ENCODE data around the gene EMCN. TPM values are rescaled to one million over a fixed set of nuclear protein-coding genes. Genes with fewer than 3 reads are reported as not detected.
"Not testable (repeated sequence)": the region's sequence is repeated elsewhere in the genome, so short reads cannot be mapped to it uniquely, and the experiment has no call there.

EMCN gene
- total RNA-seq, 6 donors from 2014 or later: 14.7 to 49.6 (median 36.4) TPM

DNA sequence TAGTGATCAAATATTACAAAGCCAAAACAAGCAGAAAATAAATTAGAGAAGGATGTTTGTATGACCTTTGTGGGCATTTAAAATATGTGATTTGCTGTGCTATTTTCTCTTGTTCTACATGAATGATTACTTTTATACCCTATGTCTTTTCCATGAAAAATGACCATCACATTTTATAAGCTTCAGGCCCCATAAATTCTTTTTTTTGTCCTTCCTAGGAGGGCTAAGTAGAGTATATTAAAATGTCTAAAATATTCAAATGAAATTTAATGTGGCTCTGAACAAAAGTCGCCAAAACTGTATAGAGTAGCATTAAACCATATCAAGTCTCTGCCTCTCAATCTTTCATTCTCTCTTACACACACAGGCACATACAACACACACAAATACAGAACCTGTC is 15.9 kb upstream of the EMCN start:
- WGBS, 2 donors: 90 to 95% methylated on average over 1 of the region's 1 CpG
- Histone ChIP-seq H3K36me3 (no peaks in the 10 kb centered on the region), H3K27me3 (no peaks in the 10 kb centered on the region), H3K4me1 (no peaks in the 10 kb centered on the region), H3K9me3 (peaks cover 0 to 5% (median 1%) of the 10 kb centered on the region in 4 donors), H3K27ac (no peak overlapping the region), H3K4me3 (no peak overlapping the region)
- TF ChIP-seq POLR2AphosphoS5 (IDR thresholded peaks at IDR 0.05) (no peak), POLR2A (IDR thresholded peaks at IDR 0.05) (no peak), EP300 (IDR thresholded peaks at IDR 0.05) (no peak)
- TF ChIP-seq, protein P1, sequence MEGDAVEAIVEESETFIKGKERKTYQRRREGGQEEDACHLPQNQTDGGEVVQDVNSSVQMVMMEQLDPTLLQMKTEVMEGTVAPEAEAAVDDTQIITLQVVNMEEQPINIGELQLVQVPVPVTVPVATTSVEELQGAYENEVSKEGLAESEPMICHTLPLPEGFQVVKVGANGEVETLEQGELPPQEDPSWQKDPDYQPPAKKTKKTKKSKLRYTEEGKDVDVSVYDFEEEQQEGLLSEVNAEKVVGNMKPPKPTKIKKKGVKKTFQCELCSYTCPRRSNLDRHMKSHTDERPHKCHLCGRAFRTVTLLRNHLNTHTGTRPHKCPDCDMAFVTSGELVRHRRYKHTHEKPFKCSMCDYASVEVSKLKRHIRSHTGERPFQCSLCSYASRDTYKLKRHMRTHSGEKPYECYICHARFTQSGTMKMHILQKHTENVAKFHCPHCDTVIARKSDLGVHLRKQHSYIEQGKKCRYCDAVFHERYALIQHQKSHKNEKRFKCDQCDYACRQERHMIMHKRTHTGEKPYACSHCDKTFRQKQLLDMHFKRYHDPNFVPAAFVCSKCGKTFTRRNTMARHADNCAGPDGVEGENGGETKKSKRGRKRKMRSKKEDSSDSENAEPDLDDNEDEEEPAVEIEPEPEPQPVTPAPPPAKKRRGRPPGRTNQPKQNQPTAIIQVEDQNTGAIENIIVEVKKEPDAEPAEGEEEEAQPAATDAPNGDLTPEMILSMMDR (IDR thresholded peaks at IDR 0.05): no peak
- ATAC-seq (ENCODE audit: low FRiP score in 2 of 2) (no peak), DNase-seq (no peak)

DNA sequence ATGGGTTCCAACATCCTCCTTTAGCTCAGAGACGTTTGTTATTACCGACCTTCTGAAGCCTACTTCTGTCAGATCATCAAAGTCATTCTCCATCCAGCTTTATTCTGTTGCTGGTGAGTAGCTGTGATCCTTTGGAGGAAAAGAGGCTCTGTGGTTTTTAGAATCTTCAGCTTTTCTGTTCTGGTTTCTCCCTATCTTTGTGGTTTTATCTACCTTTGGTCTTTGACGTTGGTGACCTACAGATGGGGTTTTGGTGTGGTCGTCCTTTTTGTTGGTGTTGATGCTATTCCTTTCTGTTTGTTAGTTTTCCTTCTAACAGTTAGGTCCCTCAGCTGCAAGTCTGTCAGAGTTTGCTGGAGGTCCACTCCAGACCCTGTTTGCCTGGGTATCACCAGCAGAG is 12.3 kb upstream of the EMCN start:
- H3K4me3 ChIP-seq; ATAC-seq (ENCODE audit: low FRiP score in 2 of 2); H3K9me3 ChIP-seq; H3K27me3 ChIP-seq; DNase-seq; H3K4me1 ChIP-seq; H3K27ac ChIP-seq; H3K36me3 ChIP-seq: not testable (repeated sequence)
- 81 to 86% methylated on average over 4 of the region's 4 CpGs for WGBS, 2 donors

DNA sequence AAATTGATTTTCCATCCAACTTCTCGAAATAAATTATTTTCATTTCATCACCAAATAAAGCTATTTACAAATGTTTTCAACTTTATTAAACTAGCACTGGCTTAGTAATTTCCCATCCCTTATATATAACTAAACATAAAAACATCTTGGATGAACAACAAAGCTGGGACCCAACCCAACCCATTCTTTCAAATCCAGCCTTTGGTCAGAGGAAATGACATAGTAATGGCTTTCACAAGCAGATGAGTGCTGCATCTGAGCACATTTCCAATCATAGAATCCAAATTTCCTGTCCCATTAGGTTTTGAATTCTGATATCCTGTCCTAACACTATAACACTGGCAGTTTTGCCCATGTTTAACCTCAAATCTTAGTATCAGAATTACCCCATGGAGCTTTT is 7.9 kb upstream of the EMCN start:
- Histone ChIP-seq H3K4me3 (no peak overlapping the region), H3K9me3 (peaks cover 0 to 5% (median 2%) of the 10 kb centered on the region in 4 donors), H3K4me1 (no peaks in the 10 kb centered on the region), H3K27ac (no peak overlapping the region), H3K27me3 (no peaks in the 10 kb centered on the region), H3K36me3 (no peaks in the 10 kb centered on the region)
- 71 to 78% methylated on average over 1 of the region's 1 CpG for WGBS, 2 donors
- DNase-seq: no peak
- TF ChIP-seq, protein P1 (IDR thresholded peaks at IDR 0.05): no peak
- TF ChIP-seq POLR2AphosphoS5 (IDR thresholded peaks at IDR 0.05) (no peak), POLR2A (IDR thresholded peaks at IDR 0.05) (no peak), EP300 (IDR thresholded peaks at IDR 0.05) (no peak)
- ATAC-seq (ENCODE audit: low FRiP score in 2 of 2): no peak

DNA sequence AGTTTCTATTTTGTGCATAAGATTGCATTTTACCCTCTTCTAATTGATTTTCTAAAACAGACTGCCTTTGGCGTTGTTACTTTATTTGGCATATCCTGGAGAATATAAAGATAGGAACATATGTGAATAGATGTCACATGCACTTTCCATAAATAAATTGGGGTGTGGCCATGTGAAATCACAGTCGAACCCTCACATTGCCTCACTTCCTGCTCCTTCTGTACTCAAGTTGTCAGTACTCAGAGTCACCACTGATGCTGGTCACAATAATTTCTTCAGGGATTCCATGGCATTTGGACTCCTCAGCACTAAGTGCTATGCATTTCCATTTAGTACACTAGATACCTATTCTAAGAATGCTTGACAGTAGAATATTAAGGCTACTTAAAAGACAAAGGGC is 1.4 kb upstream of the EMCN start:
- DNase-seq (no peak), ATAC-seq (ENCODE audit: low FRiP score in 2 of 2) (no peak)
- Histone ChIP-seq H3K27me3 (no peaks in the 10 kb centered on the region), H3K36me3 (no peaks in the 10 kb centered on the region), H3K4me1 (no peaks in the 10 kb centered on the region), H3K9me3 (no peaks in the 10 kb centered on the region), H3K4me3 (no peak overlapping the region), H3K27ac (no peak overlapping the region)
- 26 to 29% methylated on average over 2 of the region's 2 CpGs for whole genome bisulfite sequencing, 2 donors
- no peak for TF ChIP-seq POLR2AphosphoS5 (IDR thresholded peaks at IDR 0.05)
- TF ChIP-seq POLR2A (IDR thresholded peaks at IDR 0.05): no peak
- TF ChIP-seq, protein P1 (IDR thresholded peaks at IDR 0.05): no peak
- TF ChIP-seq EP300 (IDR thresholded peaks at IDR 0.05): no peak

DNA sequence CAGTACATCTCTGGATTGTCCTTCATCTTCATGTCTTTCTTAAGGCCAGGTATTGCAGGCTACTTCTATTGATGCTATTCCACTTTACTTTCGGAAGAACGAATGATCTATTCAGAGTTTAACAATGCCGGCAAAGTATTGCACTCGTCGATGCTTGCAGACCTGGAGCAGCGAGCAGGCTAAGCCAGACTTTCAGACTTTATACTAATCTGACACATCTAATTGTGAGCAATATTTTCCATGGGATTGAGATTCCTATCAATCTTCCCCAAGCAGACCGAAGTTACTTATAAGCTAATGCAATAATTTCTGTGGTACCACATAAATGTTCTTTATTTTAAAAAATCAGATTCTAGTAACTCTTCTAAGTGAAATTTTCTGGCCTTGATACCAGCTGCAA is 1.6 kb downstream of the EMCN start:
- TF ChIP-seq POLR2A (IDR thresholded peaks at IDR 0.05) (no peak), EP300 (IDR thresholded peaks at IDR 0.05) (no peak), POLR2AphosphoS5 (IDR thresholded peaks at IDR 0.05) (no peak)
- TF ChIP-seq, protein P1 (IDR thresholded peaks at IDR 0.05): no peak
- Histone ChIP-seq H3K27ac (peak overlapping the region; percentile 16 to 63 (median 50)), H3K27me3 (no peaks in the 10 kb centered on the region), H3K9me3 (no peaks in the 10 kb centered on the region), H3K36me3 (no peaks in the 10 kb centered on the region), H3K4me3 (peak overlapping the region in 3 of 4 donors; percentile 19 to 41 (median 34)), H3K4me1 (no peaks in the 10 kb centered on the region)
- no peak for DNase-seq
- ATAC-seq (ENCODE audit: low FRiP score in 2 of 2): no peak
- 38 to 67% methylated on average over 7 of the region's 7 CpGs for WGBS, 2 donors
